Astrocyte (in vitro differentiated cells and primary cell): ENCODE data around the gene SLC7A9.

Source experiments
- EZH2 ChIP-seq: IDR thresholded peaks from 2 replicates; pipeline ENCODE4 v1.6.1; 2012; ENCODE audit warnings: mild to moderate bottlenecking, low read length, inconsistent platforms; ENCODE audit not compliant: insufficient read depth
- TF ChIP-seq, protein P1 (sequence below): IDR thresholded peaks from 2 replicates; pipeline ENCODE4 v1.5.1; 2011; ENCODE audit warnings: low read depth, mild to moderate bottlenecking, inconsistent platforms, low read length, moderate library complexity; ENCODE audit not compliant: insufficient read depth

DNA sequence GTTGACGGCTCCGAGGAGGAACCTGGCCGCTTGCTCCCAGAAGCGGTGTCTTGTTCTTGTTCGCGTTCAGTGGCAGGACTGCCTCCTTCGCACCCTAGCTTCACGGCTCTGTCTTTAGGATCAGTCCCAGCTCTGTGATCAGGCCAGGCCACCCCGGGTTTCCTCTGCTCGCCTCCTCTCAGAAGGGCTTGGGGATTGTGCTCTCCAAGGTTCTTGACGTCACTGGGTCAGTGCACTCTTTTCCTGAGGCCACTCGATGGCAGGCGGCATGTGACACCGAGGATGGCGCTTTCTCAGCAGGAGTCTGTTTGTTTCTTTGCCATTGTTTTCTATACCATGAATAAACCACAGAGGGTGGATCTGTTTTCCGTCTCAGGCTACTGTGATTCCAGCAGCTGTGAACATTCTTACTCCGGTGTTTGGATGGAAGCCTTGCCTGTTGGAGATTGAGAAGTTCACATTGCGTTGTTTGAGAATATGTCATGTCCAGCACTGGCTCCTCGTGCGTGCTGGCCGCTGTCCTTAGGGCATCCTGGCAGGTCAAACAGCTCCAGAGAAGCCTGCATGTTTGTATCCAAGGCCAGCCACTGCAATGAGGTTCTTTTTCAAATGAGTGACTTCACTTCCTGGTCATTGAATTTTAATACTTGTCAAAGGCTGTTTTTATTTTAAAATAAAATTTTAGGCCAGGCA is 44.5 kb downstream of the SLC7A9 start:
- TF ChIP-seq, protein P1, sequence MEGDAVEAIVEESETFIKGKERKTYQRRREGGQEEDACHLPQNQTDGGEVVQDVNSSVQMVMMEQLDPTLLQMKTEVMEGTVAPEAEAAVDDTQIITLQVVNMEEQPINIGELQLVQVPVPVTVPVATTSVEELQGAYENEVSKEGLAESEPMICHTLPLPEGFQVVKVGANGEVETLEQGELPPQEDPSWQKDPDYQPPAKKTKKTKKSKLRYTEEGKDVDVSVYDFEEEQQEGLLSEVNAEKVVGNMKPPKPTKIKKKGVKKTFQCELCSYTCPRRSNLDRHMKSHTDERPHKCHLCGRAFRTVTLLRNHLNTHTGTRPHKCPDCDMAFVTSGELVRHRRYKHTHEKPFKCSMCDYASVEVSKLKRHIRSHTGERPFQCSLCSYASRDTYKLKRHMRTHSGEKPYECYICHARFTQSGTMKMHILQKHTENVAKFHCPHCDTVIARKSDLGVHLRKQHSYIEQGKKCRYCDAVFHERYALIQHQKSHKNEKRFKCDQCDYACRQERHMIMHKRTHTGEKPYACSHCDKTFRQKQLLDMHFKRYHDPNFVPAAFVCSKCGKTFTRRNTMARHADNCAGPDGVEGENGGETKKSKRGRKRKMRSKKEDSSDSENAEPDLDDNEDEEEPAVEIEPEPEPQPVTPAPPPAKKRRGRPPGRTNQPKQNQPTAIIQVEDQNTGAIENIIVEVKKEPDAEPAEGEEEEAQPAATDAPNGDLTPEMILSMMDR, result no peak
- no peak for TF ChIP-seq EZH2
